Suprapubic skin (tissue), 4 donors: ENCODE measurements around the gene RNF112. TPM values are rescaled to one million over a fixed set of nuclear protein-coding genes. Genes with fewer than 3 reads are reported as not detected.

ENCODE experiments used
- DNase-seq, 2 donors: peaks; one replicate each; pipeline ENCODE4 v3.0.0-alpha.2; 2019; ENCODE audit warnings: low spot score in 2 of 2
- H3K27ac ChIP-seq: fragments of 200-600 bp; sonication (generic); one replicate; pipeline ENCODE4 v1.5.1; 2019
- H3K27me3 ChIP-seq: fragments of 200-600 bp; sonication (generic); one replicate; pipeline ENCODE4 v1.5.1; 2019
- H3K36me3 ChIP-seq: fragments of 200-600 bp; sonication (generic); one replicate; pipeline ENCODE4 v1.5.1; 2019
- H3K4me1 ChIP-seq: fragments of 200-600 bp; sonication (generic); one replicate; pipeline ENCODE4 v1.5.1; 2019
- H3K4me3 ChIP-seq: fragments of 200-600 bp; sonication (generic); one replicate; pipeline ENCODE4 v1.5.1; 2019; ENCODE audit warnings: mild to moderate bottlenecking
- H3K9me3 ChIP-seq: fragments of 200-600 bp; sonication (generic); one replicate; pipeline ENCODE4 v1.5.1; 2019
- EP300 ChIP-seq: sonication (generic); formaldehyde crosslinking; IDR thresholded peaks from one replicate; pipeline ENCODE4 v1.6.1; 2017; ENCODE audit warnings: antibody characterized with exemption
- POLR2A ChIP-seq, 2 donors: fragments of 450-650 bp; IDR thresholded peaks; one replicate each; pipeline ENCODE4 v1.6.1; 2017; ENCODE audit warnings: antibody characterized with exemption in 2 of 2, mild to moderate bottlenecking in 2 of 2, moderate library complexity in 2 of 2
- POLR2AphosphoS5 ChIP-seq, 3 donors: sonication (generic); formaldehyde crosslinking; IDR thresholded peaks; one replicate each; pipeline ENCODE4 v1.6.1; 2017; ENCODE audit warnings: antibody characterized with exemption in 3 of 3
- WGBS: methylation state at CpG from one replicate; pipeline ENCODE4 v1.1.5; 2018; 5-methylcytosine and 5-hydroxymethylcytosine counted together
- total RNA-seq, 4 donors: library from RNA; depleted of rRNA; stranded (reverse); fragments of >200 nt; gene quantifications; one replicate each; pipeline ENCODE4 v1.1.0, GENCODE V29; 2016
- TF ChIP-seq, protein P1 (sequence below), 2 donors: fragments of 200-600 bp in 1 of 2; fragments of 450-650 bp in 1 of 2; sonication (generic) in 1 of 2; IDR thresholded peaks; one replicate each; pipeline ENCODE4 v1.5.1; 2016 to 2019; ENCODE audit warnings: antibody characterized with exemption in 2 of 2, mild to moderate bottlenecking in 1 of 2, moderate library complexity in 1 of 2

The RNF112 gene
- 1 to 10 TPM in 3 of 4 donors, under 1 TPM in 1; 0.62 to 3.9 (median 1.5) TPM for total RNA-seq

- Histone ChIP-seq H3K27ac (no peak within 1 kb of the TSS), H3K9me3 (no peaks in the 10 kb centered on the region), H3K4me3 (peak within 1 kb of the TSS; percentile 40), H3K36me3 (no peaks in the 10 kb centered on the region), H3K4me1 (no peaks in the 10 kb centered on the region), H3K27me3 (no peaks in the 10 kb centered on the region)
- WGBS = 47% methylated on average over 23 of the region's 23 CpGs
- TF ChIP-seq, protein P1, sequence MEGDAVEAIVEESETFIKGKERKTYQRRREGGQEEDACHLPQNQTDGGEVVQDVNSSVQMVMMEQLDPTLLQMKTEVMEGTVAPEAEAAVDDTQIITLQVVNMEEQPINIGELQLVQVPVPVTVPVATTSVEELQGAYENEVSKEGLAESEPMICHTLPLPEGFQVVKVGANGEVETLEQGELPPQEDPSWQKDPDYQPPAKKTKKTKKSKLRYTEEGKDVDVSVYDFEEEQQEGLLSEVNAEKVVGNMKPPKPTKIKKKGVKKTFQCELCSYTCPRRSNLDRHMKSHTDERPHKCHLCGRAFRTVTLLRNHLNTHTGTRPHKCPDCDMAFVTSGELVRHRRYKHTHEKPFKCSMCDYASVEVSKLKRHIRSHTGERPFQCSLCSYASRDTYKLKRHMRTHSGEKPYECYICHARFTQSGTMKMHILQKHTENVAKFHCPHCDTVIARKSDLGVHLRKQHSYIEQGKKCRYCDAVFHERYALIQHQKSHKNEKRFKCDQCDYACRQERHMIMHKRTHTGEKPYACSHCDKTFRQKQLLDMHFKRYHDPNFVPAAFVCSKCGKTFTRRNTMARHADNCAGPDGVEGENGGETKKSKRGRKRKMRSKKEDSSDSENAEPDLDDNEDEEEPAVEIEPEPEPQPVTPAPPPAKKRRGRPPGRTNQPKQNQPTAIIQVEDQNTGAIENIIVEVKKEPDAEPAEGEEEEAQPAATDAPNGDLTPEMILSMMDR (IDR thresholded peaks at IDR 0.05) = no peak
- TF ChIP-seq POLR2AphosphoS5 (IDR thresholded peaks at IDR 0.05) = no peak
- TF ChIP-seq EP300 = no peak
- TF ChIP-seq POLR2A (IDR thresholded peaks at IDR 0.05) = no peak
- DNase-seq = no peak
These were observed at the start of gene RNF112 for GRCh38 chr17:19410875-19411620. Gene RNF112, plus strand, starts transcription at chr17:19411232. Its CDS starts 177 bp downstream, at chr17:19411409.

GRCh38 chr17:19361326-19361725, 49.7 kb upstream of the RNF112 start:
- Histone ChIP-seq H3K27me3 (no peaks in the 10 kb centered on the region), H3K9me3 (no peaks in the 10 kb centered on the region), H3K4me3 (peak overlapping the region; percentile 75), H3K36me3 (peaks cover 8% of the 10 kb centered on the region), H3K4me1 (peaks cover 22% of the 10 kb centered on the region), H3K27ac (no peak overlapping the region)
- 73% methylated on average over 6 of the region's 6 CpGs for WGBS
- no peak for DNase-seq
- TF ChIP-seq POLR2AphosphoS5 (IDR thresholded peaks at IDR 0.05) (no peak), EP300 (no peak), POLR2A (IDR thresholded peaks at IDR 0.05) (no peak)
- TF ChIP-seq, protein P1 (IDR thresholded peaks at IDR 0.05) = no peak

- peaks cover 8% of the 10 kb centered on the region for H3K36me3 ChIP-seq
- peak overlapping the region; percentile 75 for H3K27ac ChIP-seq
- H3K4me3 ChIP-seq = peak overlapping the region; percentile 75
- H3K9me3 ChIP-seq = no peaks in the 10 kb centered on the region
- DNase-seq = no peak
- H3K4me1 ChIP-seq = peaks cover 22% of the 10 kb centered on the region
- H3K27me3 ChIP-seq = no peaks in the 10 kb centered on the region
- WGBS = 17% methylated on average over 16 of the region's 16 CpGs
- no peak for TF ChIP-seq POLR2A (IDR thresholded peaks at IDR 0.05)
- TF ChIP-seq POLR2AphosphoS5 (IDR thresholded peaks at IDR 0.05) = no peak
- TF ChIP-seq EP300 = no peak
- TF ChIP-seq, protein P1 (IDR thresholded peaks at IDR 0.05) = no peak
These were observed 49.1 kb upstream of the RNF112 start for GRCh38 chr17:19361944-19362276.

- TF ChIP-seq, protein P1 (IDR thresholded peaks at IDR 0.05) = peak; percentile 89 to 95
- no peak for TF ChIP-seq POLR2A (IDR thresholded peaks at IDR 0.05)
- peak in 2 of 3 donors; percentile 48 to 64 for TF ChIP-seq POLR2AphosphoS5 (IDR thresholded peaks at IDR 0.05)
- Histone ChIP-seq H3K9me3 (no peaks in the 10 kb centered on the region), H3K4me3 (peak within 1 kb of the TSS; percentile 75), H3K27ac (peak within 1 kb of the TSS; percentile 75), H3K4me1 (peaks cover 22% of the 10 kb centered on the region), H3K27me3 (no peaks in the 10 kb centered on the region), H3K36me3 (peaks cover 5% of the 10 kb centered on the region)
- WGBS = 0% methylated on average over 28 of the region's 83 CpGs
- DNase-seq = peak; percentile 94 to 96
These were observed 48.5 kb upstream of the RNF112 start, which contains the start of gene B9D1 for GRCh38 chr17:19362277-19363113. Gene B9D1, minus strand, starts transcription at chr17:19362723. Its CDS starts 154 bp downstream, at chr17:19362569.

DNA sequence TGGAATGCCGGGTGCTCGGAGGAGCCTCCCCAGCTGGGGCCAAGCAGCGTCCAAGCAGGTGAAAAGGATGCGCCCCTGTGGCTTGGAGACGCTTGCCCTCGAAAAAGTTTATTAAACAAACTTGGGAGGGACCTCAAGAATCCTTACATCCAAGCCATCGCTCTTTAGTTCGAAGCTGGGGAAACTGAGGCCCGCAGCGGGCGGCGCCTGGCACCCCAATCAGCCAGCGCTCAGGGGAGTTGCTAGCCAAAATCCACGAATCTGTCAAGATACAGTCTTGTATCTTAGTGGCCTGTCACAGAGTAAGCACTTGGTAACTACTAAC, 48.0 kb upstream of the RNF112 start:
- Histone ChIP-seq H3K27ac (peak overlapping the region; percentile 75), H3K9me3 (no peaks in the 10 kb centered on the region), H3K27me3 (no peaks in the 10 kb centered on the region), H3K4me3 (peak overlapping the region; percentile 75), H3K4me1 (peaks cover 22% of the 10 kb centered on the region), H3K36me3 (no peaks in the 10 kb centered on the region)
- 31% methylated on average over 14 of the region's 14 CpGs for WGBS
- TF ChIP-seq POLR2A (IDR thresholded peaks at IDR 0.05) (no peak), EP300 (no peak), POLR2AphosphoS5 (IDR thresholded peaks at IDR 0.05) (no peak)
- TF ChIP-seq, protein P1 (IDR thresholded peaks at IDR 0.05) = no peak
- no peak for DNase-seq
